ENCODE results near the gene FYCO1.
A peak's percentile ranks its signal among the peaks of the same experiment; 100 is the strongest.
"Not testable (repeated sequence)": the region's sequence is repeated elsewhere in the genome, so short reads cannot be mapped to it uniquely, and the experiment has no call there.

FYCO1 gene

GRCh38 chr3:45995236-45996192 lies at the start of gene FYCO1:
TSS of gene FYCO1 (minus strand) at chr3:45995824. CDS start at chr3:45984910, 10,914 bp downstream.
- peak; percentile 58 for DNase-seq (ENCODE audit: low read depth)

- no peak for DNase-seq (ENCODE audit: low read depth)
These were observed 43.3 kb upstream of the FYCO1 start for GRCh38 chr3:46038916-46039315.

GRCh38 chr3:46038071-46038470 lies 42.4 kb upstream of the FYCO1 start:
- DNase-seq (ENCODE audit: low read depth): not testable (repeated sequence)

- no peak for DNase-seq (ENCODE audit: low read depth)
These were observed 40.6 kb upstream of the FYCO1 start for GRCh38 chr3:46036191-46036590.

GRCh38 chr3:46031747-46032146 lies 36.1 kb upstream of the FYCO1 start:
- DNase-seq (ENCODE audit: low read depth): no peak

- no peak for DNase-seq (ENCODE audit: low read depth)
These were observed 35.6 kb upstream of the FYCO1 start for GRCh38 chr3:46031269-46031668.

- no peak for DNase-seq (ENCODE audit: low read depth)
These were observed 35.0 kb upstream of the FYCO1 start for GRCh38 chr3:46030626-46031025.

GRCh38 chr3:46029953-46030543 lies 34.4 kb upstream of the FYCO1 start:
- no peak for DNase-seq (ENCODE audit: low read depth)

- DNase-seq (ENCODE audit: low read depth): no peak
These were observed 32.2 kb upstream of the FYCO1 start for GRCh38 chr3:46027736-46028397.

- no peak for DNase-seq (ENCODE audit: low read depth)
These were observed 31.5 kb upstream of the FYCO1 start, which contains the start of gene XCR1 for GRCh38 chr3:46027021-46027705. TSS of gene XCR1 (minus strand) at chr3:46027483. CDS start at chr3:46021947, 5,536 bp downstream.

GRCh38 chr3:46025139-46025538 lies 29.5 kb upstream of the FYCO1 start:
- DNase-seq (ENCODE audit: low read depth): no peak

- DNase-seq (ENCODE audit: low read depth): no peak
These were observed 28.5 kb upstream of the FYCO1 start for GRCh38 chr3:46024131-46024530.

- no peak for DNase-seq (ENCODE audit: low read depth)
These were observed 27.5 kb upstream of the FYCO1 start for GRCh38 chr3:46022909-46023785.

GRCh38 chr3:46021516-46021915 lies 25.9 kb upstream of the FYCO1 start:
- no peak for DNase-seq (ENCODE audit: low read depth)

- DNase-seq (ENCODE audit: low read depth): no peak
These were observed 25.3 kb upstream of the FYCO1 start for GRCh38 chr3:46020766-46021510.

GRCh38 chr3:46019707-46020106 lies 24.1 kb upstream of the FYCO1 start:
- no peak for DNase-seq (ENCODE audit: low read depth)

GRCh38 chr3:46017720-46018119 lies 22.1 kb upstream of the FYCO1 start:
- DNase-seq (ENCODE audit: low read depth): no peak

GRCh38 chr3:46013316-46014094 lies 17.9 kb upstream of the FYCO1 start:
- no peak for DNase-seq (ENCODE audit: low read depth)

GRCh38 chr3:46012246-46012645 lies 16.6 kb upstream of the FYCO1 start:
- no peak for DNase-seq (ENCODE audit: low read depth)

All from stimulated activated CD8-positive, alpha-beta memory T cell treated with anti-CD3 and anti-CD28 coated beads, Interleukin-15, amount 100 ng/mL, for 24 hours (primary cell).